SIG-M5 treated with dmso at 0.1 percent for 504 hours (cell line): Measurements from ENCODE around the gene HLCS.
"Not testable (repeated sequence)": the region's sequence is repeated elsewhere in the genome, so short reads cannot be mapped to it uniquely, and the experiment has no call there.

Experiments
- DNase-seq: peaks from one replicate; lab custom pipeline; 2025; ENCODE audit not compliant: unreplicated experiment; lab: John Stamatoyannopoulos, UW

Gene HLCS

DNA sequence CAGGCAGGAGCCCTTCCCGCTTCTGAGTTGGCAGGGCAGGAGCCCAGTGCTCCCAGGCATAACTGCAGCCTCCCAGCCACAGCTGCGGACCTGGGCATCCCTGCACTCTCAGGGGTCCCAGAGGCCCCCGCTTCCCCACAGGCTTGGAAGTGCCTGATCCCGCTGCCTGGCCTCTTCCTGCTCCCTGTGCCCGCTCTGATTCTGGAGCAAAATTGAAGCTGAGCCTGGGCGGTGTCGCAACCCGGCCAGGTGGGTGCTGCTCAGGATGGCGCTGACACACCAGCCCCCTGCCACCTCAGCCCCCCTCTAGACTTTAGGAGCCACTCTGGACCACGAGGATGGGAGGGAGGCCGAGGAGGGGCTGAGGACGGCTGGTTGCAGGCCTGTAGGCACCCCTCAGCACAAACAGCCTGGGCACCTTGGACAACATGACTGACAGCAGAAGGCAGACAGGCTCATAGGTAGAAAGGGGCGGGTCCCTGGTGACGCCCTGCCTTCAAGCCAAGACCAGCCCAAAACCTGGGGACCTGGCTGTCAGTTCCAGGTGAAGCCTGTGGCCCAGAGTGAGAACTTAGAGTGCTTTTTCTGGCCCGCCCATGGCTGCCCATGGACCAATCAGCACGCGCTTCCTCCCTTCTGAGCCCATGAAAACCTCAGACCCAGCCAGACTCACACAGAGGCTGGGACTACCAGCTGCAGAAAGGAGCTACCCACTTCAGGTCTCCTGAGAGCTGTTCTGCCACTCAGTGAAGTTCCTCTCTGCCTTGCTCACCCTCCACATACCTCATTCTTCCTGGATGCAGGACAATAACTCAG, 7.2 kb downstream of the HLCS start:
- DNase-seq = no peak

GRCh38 chr21:36955783-36956182, 10.7 kb downstream of the HLCS start:
- DNase-seq = no peak

GRCh38 chr21:36952331-36952730, 14.1 kb downstream of the HLCS start:
- DNase-seq = not testable (repeated sequence)

- no peak for DNase-seq
Measured at GRCh38 chr21:36949171-36950141, 17.0 kb downstream of the HLCS start.

DNA sequence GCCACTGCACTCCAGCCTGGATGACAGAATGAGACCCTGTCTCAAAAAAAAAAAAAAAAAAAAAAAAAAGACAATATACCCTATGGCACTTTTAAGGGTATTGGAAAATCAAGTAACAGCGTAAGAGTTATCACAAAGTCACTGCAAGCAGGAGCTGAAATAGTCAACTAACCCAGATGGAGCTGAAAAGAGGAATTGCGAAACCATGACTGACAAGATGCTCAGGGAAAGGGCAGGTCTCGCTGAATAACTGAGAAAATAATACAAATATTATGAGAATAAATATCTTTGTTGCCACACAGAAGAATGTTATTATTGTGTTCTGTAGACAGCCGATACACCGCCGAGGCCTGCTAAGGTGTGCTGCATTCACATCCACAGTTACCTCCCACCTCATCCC, 17.8 kb downstream of the HLCS start:
- DNase-seq = peak; percentile 16

- DNase-seq = no peak
Measured at GRCh38 chr21:36946949-36947356, 19.5 kb downstream of the HLCS start.

GRCh38 chr21:36945496-36946138, 20.9 kb downstream of the HLCS start:
- no peak for DNase-seq

DNA sequence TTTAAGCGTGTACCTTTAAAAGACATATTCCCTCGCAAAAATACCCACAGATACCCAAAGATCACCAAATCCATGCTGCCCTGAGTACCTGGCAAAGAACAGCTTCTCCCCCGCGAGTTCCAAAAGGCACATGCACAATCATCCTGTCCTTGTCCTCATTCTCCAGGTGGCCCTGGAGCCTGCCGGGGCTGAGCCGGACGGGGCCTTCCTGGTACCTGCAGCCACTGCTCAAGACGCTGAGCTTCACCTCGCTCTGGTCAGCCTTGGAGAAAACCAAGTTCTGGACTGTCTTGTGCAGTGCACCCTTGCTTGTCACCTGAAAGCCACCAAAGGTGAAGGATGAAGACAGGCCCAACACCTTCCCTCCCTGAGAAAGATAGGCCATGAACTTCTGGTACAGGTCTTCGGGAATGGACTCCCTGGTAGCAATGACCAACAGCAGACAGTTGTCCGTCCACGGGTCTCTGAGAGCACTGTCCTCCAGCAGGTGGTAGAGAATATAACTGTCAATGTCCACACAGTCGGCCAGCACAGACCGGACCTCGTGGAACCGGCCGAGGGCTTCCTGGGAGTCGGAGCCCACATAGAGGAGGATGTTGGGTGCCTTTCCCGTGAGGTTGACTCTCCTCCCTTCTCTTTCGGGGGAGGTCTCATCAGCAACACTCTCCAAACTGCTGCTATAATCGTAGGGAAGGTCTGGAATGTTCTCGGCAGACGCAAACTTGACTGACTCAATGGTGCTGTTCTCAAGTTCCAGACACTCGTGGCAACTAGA, 29.9 kb downstream of the HLCS start:
- DNase-seq = no peak

GRCh38 chr21:36934864-36935420, 31.5 kb downstream of the HLCS start:
- no peak for DNase-seq

DNA sequence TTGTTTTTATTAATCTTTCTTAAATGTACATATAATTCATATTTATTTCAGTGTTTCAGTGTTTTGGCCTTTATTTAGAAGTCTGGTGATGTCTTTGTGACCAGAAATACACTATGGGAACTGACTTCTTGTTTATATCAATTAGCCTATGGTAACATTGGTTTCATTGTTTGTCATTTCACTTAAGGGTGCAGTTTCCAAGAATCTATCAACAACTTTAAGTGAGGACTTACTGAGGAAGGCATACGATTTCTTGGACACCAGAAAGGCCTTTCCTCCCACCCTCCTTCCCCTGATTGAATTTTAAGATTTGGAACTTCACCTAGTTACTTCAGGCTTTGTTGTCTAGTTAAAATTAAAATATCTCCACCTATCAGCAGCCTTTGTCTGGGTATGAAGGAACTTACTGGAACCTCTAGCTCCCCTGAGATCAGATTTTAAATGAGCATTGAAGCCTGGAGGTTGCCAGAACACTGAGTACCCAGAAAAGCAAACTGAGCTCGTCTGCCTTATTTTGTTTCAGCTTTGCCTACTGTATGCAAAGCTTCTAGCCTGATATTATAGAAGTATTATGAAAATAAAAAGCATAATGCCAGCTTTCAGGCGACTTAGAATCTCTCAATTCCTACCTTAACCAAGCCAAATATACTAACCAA, 34.2 kb downstream of the HLCS start:
- DNase-seq = no peak

GRCh38 chr21:36929622-36930021, 36.8 kb downstream of the HLCS start:
- DNase-seq = no peak

GRCh38 chr21:36928960-36929359, 37.5 kb downstream of the HLCS start:
- DNase-seq = no peak

DNA sequence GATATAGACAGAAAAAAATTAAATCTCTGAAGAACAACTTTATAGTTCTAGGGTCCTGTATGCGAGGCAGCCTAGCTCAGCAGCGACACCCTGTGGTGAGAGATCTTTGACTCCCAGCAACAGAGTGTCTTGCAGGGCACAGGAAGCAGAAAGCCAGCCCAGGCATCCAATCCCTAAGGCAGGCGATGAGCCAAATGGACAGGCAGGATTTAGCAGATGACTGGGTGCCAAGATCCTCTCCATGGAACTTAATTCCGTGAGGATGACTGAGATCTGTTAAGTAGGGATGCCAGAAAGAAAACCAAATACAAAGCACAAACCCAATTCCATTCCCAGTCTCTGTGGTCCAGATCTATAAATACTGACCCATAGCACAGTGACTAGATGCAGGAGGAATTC, 38.8 kb downstream of the HLCS start:
- DNase-seq = peak; percentile 41

DNA sequence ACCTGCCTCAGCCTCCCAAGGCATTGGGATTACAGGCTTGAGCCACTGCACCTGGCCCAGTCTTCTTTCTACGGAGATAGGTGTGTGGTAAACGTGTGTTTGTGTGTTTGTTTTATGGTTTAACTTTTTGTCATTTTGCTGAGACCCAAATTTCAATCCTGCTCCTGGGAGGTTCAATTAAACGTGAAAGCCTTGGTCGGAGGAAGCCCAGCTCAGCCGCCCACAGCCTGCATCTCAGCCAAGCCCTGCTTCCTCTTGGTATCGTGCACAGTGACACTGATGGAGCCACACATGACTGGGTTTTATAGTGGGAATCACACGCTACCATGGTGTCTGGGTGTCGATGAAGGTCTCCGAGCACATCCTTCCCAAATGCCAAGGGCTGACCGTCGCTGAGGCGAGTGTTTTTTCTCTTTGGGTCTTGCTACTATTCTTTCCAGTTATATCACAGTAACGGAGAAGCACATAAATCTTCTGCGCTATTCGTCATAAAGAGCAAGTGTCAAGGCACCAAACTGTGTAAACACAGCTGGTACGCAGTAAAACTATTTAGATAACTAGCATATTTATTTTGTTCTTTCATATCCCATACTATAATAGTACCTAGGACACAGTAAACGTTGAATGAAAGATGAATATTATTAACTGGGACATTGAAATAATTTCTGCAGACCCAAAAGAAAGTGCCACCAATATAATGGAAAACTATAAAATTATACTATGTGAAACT, 39.3 kb downstream of the HLCS start:
- DNase-seq = no peak

DNA sequence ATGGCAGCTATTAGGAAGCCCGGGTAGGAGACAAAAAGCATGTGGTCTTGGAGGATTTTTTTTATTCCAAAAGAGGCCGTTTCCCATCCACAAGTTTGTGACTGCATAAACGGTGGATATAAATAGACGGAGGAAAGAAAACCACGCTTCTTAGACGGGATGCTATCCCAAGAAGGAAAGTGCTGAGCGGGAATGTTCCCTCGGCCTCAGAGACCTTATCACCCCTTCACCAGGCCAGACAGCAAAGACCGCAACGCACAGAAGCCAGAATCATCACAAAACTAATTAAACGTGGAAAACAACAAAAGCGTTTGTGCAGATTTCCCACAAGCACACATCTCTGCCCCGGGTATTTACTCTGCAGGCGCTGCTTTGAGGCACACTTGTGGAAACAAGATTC, 43.2 kb downstream of the HLCS start:
- DNase-seq = no peak

DNA sequence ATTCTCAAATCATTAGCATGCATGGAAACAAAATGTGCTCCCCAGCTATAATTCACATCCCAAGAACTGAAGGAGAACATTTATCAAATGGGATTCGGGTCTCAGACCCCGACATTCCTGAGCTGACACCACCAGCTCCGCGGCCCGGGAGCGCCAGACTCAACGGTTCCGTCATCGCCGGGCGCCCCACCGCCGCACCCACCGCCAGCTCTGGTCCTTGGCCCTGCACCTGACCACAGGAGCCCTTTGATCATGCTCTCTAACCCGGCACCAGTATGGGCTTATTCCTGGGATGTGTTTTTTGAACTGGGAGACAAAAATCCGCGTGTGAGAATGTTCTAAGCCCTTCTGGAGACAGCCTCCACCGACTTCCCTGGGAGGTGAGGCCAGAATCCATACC, 43.6 kb downstream of the HLCS start:
- DNase-seq = no peak

DNA sequence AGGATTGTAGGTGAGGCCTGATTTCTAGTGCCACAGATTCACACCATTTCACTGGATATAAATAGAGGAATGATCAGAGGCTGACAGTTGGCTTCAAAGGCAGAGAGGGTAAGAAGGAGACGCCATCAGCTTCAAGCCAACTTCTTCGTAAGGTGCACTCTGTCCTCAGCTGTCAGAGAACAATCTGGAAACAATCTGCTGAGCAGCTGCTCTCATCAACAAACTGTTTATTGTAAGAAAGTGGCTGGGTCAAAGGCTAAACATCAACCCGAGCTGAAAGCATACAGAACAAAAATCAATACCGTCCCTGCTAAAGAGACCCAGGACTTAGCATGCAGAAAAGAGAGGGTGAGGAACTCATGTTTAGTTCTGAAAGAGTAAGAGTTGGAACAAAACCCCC, 48.2 kb downstream of the HLCS start:
- no peak for DNase-seq

GRCh38 chr21:36917471-36918158, 48.9 kb downstream of the HLCS start:
- DNase-seq = peak; percentile 22

DNA sequence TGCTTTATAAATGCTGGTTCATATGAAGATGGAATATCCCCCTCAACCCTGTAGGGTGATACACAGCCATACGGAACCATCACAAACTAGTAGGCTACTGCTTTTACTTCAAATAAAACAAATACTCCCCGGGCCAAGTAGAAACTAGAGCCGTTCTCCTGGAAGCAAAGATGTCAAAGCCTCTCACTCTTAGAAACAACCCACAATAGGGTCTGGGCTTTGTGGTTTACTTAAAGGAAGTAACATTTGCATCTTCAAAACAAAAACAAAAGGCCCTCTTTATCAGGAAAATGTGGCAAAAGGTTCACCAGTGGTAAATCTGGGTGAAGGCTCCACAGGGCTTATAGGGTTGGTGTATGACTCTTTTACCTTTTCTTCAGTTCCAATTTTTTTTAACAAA, 49.8 kb downstream of the HLCS start:
- no peak for DNase-seq
